Left kidney (tissue), 2 donors: ENCODE data around the gene BRAT1. TPM values are rescaled to one million over a fixed set of nuclear protein-coding genes. Genes with fewer than 3 reads are reported as not detected.

Experiments
- DNase-seq: peaks from one replicate; pipeline ENCODE4 v3.0.0-alpha.2; 2013
- polyA plus RNA-seq: library from polyadenylated mRNA; unstranded; fragments of 120-200 nt; gene quantifications from one replicate; pipeline ENCODE4 v1.2.1, GENCODE V29; 2013; ENCODE audit not compliant: insufficient read length

Gene BRAT1
- polyA plus RNA-seq, 1 donor, result 23.2 TPM

GRCh38 chr7:2512179-2512661 is 43.1 kb downstream of the BRAT1 start:
- no peak for DNase-seq

- no peak for DNase-seq
Measured at GRCh38 chr7:2511769-2512168, 43.6 kb downstream of the BRAT1 start.

- DNase-seq, result no peak
Measured at GRCh38 chr7:2510909-2511768, 44.2 kb downstream of the BRAT1 start.

GRCh38 chr7:2510130-2510776 is 45.1 kb downstream of the BRAT1 start:
- DNase-seq, result no peak

- no peak for DNase-seq
Measured at GRCh38 chr7:2509298-2509906, 45.9 kb downstream of the BRAT1 start.

GRCh38 chr7:2508327-2509215 is 46.8 kb downstream of the BRAT1 start:
- DNase-seq, result no peak

GRCh38 chr7:2507917-2508306 is 47.4 kb downstream of the BRAT1 start:
- no peak for DNase-seq

- no peak for DNase-seq
Measured at GRCh38 chr7:2507208-2507916, 48.0 kb downstream of the BRAT1 start.

DNA sequence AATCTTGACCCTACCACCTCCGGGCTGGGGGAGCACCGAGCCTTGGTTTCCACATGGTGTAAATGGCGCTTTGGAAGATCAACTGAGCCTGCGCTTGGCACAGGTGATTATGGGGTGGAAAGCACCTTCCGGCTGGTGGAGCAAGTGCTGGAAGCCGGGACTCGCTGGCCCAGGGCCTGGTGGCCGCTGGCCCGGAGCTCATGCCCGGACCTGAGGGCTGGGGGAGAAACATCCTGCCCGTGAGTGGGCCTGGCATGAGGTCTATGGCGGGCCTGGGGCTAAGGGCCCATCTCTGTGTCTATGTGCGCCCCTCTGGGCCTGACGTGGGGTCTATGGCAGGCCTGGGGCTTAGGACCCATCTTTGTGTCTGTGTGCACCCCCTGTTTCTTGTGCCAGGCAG is 49.9 kb downstream of the BRAT1 start:
- no peak for DNase-seq

DNA sequence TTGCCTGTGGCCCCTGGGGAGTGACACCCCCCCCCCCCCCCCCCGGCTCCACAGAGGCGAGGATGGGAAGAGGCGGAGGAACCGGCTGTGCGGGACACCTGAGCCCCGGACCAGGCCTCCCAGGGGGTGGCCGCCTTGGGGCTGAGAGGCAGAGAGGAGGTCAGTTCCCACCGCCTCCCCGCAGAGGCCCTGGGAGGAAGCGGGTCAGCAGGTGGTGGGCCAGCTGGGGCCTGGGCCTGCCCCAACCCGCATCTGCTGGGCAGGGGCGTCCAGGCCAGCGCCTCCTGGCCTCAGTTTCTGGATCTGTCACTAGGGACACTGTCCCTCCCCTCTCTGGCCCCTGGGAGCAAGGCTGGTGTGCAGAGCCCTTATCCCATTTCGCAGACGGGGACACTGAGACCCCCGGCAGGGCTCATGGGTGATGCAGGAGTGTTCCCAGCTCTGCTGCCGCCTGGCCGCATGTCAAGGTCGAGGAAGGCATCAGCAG is 50.4 kb downstream of the BRAT1 start:
- DNase-seq, result no peak

GRCh38 chr7:2504128-2504888 is 51.0 kb downstream of the BRAT1 start:
- no peak for DNase-seq

- no peak for DNase-seq
Measured at GRCh38 chr7:2503056-2503941, 52.0 kb downstream of the BRAT1 start.

GRCh38 chr7:2502647-2502966 is 52.7 kb downstream of the BRAT1 start:
- no peak for DNase-seq

- no peak for DNase-seq
Measured at GRCh38 chr7:2501947-2502646, 53.2 kb downstream of the BRAT1 start.

DNA sequence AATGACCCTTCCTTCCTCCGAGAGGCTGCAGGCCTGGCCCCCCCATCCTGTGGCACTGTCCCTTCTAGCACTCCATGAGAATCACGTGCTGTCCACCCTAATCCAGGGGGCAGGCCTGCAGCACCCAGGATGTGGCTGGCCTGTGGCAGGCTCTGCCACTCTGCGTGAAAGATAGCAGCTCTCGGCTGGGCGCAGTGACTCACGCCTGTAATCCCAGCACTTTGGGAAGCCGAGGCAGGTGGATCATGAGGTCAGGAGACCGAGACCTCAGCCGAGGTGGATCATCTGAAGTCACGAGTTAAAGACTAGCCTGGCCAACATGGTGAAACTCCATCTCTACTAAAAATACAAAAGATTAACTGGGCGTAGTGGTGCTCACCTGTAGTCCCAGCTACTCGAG is 54.6 kb downstream of the BRAT1 start:
- DNase-seq, result no peak

- DNase-seq, result no peak
Measured at GRCh38 chr7:2499719-2500430, 55.4 kb downstream of the BRAT1 start.

DNA sequence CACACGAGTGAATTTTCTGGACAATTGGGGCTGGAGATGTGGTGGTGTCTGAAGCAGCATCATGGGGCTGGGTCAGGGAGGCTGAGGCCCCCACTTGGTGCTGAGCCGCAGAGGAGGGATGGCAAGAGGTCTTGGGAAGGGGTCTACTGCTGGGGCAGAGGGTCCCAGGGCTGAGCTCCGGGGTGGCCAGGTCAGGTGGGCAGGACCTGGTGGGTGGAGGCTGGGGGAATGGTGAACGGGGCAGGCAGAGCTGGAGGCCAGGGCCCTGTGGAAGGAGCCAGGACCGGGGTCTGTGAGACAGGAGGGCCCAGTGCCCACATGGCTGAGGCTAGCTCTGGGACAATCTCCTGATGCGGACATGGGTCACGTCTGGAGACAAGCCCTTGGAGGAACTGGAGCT is 56.1 kb downstream of the BRAT1 start:
- no peak for DNase-seq

DNA sequence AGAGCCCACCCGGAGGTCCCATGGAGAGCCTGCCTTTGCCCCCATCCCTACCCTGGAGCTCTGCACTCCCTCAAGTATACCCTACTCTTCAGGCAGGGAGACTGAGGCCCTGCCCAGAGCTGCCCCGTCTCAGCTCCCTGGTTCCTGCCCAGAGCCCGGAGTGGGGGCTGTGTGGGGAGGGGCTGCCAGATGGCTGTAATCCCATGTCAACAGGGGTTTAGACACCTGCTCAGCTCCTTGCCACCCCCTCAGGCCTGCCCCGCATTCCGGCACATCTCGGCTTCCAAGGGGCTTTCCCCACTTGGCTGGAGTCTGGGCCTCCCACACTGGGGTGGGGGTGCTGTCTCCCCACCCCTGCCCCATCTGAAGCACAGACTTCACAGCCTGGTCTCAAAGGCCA is 56.6 kb downstream of the BRAT1 start:
- no peak for DNase-seq
